Fibroblast of lung (primary cell): ENCODE data around the gene GABBR2.

ENCODE experiments used
- EZH2 ChIP-seq: IDR thresholded peaks from 2 replicates; pipeline ENCODE4 v1.5.1; 2012; ENCODE audit warnings: low read length, control low read depth, mild to moderate bottlenecking; ENCODE audit errors: missing control alignments
- TF ChIP-seq, protein P1 (sequence below), 2 donors: IDR thresholded peaks in 1 of 2; conservative IDR thresholded peaks in 1 of 2; 1 replicate in 1 of 2; 2 replicates in 1 of 2; pipeline ENCODE4 v1.5.1; 2011 to 2012; ENCODE audit warnings: low read length in 2 of 2, control low read depth in 1 of 2, inconsistent platforms in 1 of 2, low read depth in 1 of 2, mild to moderate bottlenecking in 1 of 2

- TF ChIP-seq EZH2, result no peak
- TF ChIP-seq, protein P1, sequence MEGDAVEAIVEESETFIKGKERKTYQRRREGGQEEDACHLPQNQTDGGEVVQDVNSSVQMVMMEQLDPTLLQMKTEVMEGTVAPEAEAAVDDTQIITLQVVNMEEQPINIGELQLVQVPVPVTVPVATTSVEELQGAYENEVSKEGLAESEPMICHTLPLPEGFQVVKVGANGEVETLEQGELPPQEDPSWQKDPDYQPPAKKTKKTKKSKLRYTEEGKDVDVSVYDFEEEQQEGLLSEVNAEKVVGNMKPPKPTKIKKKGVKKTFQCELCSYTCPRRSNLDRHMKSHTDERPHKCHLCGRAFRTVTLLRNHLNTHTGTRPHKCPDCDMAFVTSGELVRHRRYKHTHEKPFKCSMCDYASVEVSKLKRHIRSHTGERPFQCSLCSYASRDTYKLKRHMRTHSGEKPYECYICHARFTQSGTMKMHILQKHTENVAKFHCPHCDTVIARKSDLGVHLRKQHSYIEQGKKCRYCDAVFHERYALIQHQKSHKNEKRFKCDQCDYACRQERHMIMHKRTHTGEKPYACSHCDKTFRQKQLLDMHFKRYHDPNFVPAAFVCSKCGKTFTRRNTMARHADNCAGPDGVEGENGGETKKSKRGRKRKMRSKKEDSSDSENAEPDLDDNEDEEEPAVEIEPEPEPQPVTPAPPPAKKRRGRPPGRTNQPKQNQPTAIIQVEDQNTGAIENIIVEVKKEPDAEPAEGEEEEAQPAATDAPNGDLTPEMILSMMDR (conservative IDR thresholded peaks at IDR 0.05 in 1 of 2, IDR thresholded peaks at IDR 0.05 in 1 of 2; ENCODE audit: low read depth in 1 of 2, low read length in 2 of 2), result no peak
Observed at GRCh38 chr9:98605116-98605515, 103.6 kb downstream of the GABBR2 start.
